Measurements from ENCODE around the gene ZNF236. TPM values are rescaled to one million over a fixed set of nuclear protein-coding genes. Genes with fewer than 3 reads are reported as not detected.

Gene ZNF236
- polyA plus RNA-seq, 2 of the 4 experiments (the other 2 are of a cell fraction) = 2.6 to 7.8 TPM

- WGBS (ENCODE audit: missing lambda C conversion rate) = 94% methylated on average over 10 of the region's 12 CpGs
- no peak overlapping the region for H3K4me2 ChIP-seq
- no peaks in the 10 kb centered on the region for H3K4me1 ChIP-seq
- FAIRE-seq = no peak
- no peak overlapping the region for H3K4me3 ChIP-seq
- TF ChIP-seq CEBPB (IDR thresholded peaks at IDR 0.05) = no peak
- TF ChIP-seq FOXS1 (CRISPR knock-in tag; IDR thresholded peaks at IDR 0.05) = no peak
- TF ChIP-seq PBX3 (IDR thresholded peaks at IDR 0.05) = no peak
- no peak overlapping the region for H3K27ac ChIP-seq
- DNase-seq (ENCODE audit: low read depth in 1 of 2, low spot score in 1 of 2) = no peak
- ChIA-PET POLR2A (no interaction called here), CTCF (no interaction called here)
- H3K9me3 ChIP-seq = no peaks in the 10 kb centered on the region
- no peak for ATAC-seq
Observed at GRCh38 chr18:77007251-77007650, 184.9 kb downstream of the ZNF236 start.

GRCh38 chr18:77008006-77008405 lies 185.6 kb downstream of the ZNF236 start:
- FAIRE-seq (no peak), DNase-seq (ENCODE audit: low read depth in 1 of 2, low spot score in 1 of 2) (no peak), ATAC-seq (no peak)
- Histone ChIP-seq H3K4me2 (no peak overlapping the region), H3K27ac (no peak overlapping the region), H3K4me3 (no peak overlapping the region), H3K9me3 (no peaks in the 10 kb centered on the region), H3K4me1 (no peaks in the 10 kb centered on the region)
- ChIA-PET POLR2A (no interaction called here), CTCF (no interaction called here)
- TF ChIP-seq HDAC2 (IDR thresholded peaks at IDR 0.05) (no peak), TFCP2L1 (CRISPR knock-in tag; IDR thresholded peaks at IDR 0.05) (no peak), BHLHE40 (IDR thresholded peaks at IDR 0.05; ENCODE audit: low read depth, low read length) (no peak), POLR2A (IDR thresholded peaks at IDR 0.05; ENCODE audit: low read length) (no peak), HES2 (IDR thresholded peaks at IDR 0.05) (no peak), BCL3 (IDR thresholded peaks at IDR 0.05) (no peak), HOXA7 (CRISPR knock-in tag; IDR thresholded peaks at IDR 0.05) (no peak)
- 88% methylated on average over 9 of the region's 13 CpGs for WGBS (ENCODE audit: missing lambda C conversion rate)

- DNase-seq (ENCODE audit: low read depth in 1 of 2, low spot score in 1 of 2) (no peak), FAIRE-seq (no peak), ATAC-seq (no peak)
- H3K4me1 ChIP-seq = no peaks in the 10 kb centered on the region
- ChIA-PET CTCF (interaction anchor here (1.9 kb wide), 1 partner anchor 9 kb away, joined by 11 read pairs; no protein-coding TSS in a partner anchor), POLR2A (no interaction called here)
- no peaks in the 10 kb centered on the region for H3K9me3 ChIP-seq
- TF ChIP-seq HEYL (CRISPR knock-in tag; IDR thresholded peaks at IDR 0.05) = no peak
- no peak for TF ChIP-seq CTCF (IDR thresholded peaks at IDR 0.05)
- TF ChIP-seq JUN (IDR thresholded peaks at IDR 0.05) = no peak
- TF ChIP-seq RCOR1 (IDR thresholded peaks at IDR 0.05; ENCODE audit: low read depth, low read length) = no peak
- TF ChIP-seq NR3C1 (IDR thresholded peaks at IDR 0.05) = no peak
- no peak overlapping the region for H3K27ac ChIP-seq
- no peak overlapping the region for H3K4me2 ChIP-seq
- WGBS (ENCODE audit: missing lambda C conversion rate) = 92% methylated on average over 14 of the region's 23 CpGs
- H3K4me3 ChIP-seq = no peak overlapping the region
Observed at GRCh38 chr18:77008576-77009315, 186.4 kb downstream of the ZNF236 start.

- ChIA-PET CTCF (interaction anchor here (1.9 kb wide), 1 partner anchor 10 kb away, joined by 11 read pairs; no protein-coding TSS in a partner anchor), POLR2A (no interaction called here)
- H3K9me3 ChIP-seq = no peaks in the 10 kb centered on the region
- ATAC-seq (no peak), DNase-seq (ENCODE audit: low read depth in 1 of 2, low spot score in 1 of 2) (no peak), FAIRE-seq (no peak)
- no peak overlapping the region for H3K4me2 ChIP-seq
- H3K4me1 ChIP-seq = no peaks in the 10 kb centered on the region
- no peak overlapping the region for H3K27ac ChIP-seq
- H3K4me3 ChIP-seq = no peak overlapping the region
- WGBS (ENCODE audit: missing lambda C conversion rate) = 86% methylated on average over 9 of the region's 19 CpGs
- TF ChIP-seq E2F6 (IDR thresholded peaks at IDR 0.05; ENCODE audit: borderline replicate concordance, low read depth) (no peak), JUNB (IDR thresholded peaks at IDR 0.05) (no peak), BHLHE40 (IDR thresholded peaks at IDR 0.05; ENCODE audit: low read depth, low read length) (no peak), RARB (CRISPR knock-in tag; IDR thresholded peaks at IDR 0.05) (no peak), FOSL2 (IDR thresholded peaks at IDR 0.05) (no peak), FOSL2 (CRISPR knock-in tag; IDR thresholded peaks at IDR 0.05) (no peak), HMGXB4 (CRISPR knock-in tag; IDR thresholded peaks at IDR 0.05; ENCODE audit: borderline replicate concordance) (no peak), NR3C1 (IDR thresholded peaks at IDR 0.05) (no peak), ZSCAN20 (CRISPR knock-in tag; IDR thresholded peaks at IDR 0.05) (no peak), CEBPB (IDR thresholded peaks at IDR 0.05) (no peak), CBX2 (IDR thresholded peaks at IDR 0.05; ENCODE audit: borderline replicate concordance, low read depth) (no peak), RNF2 (IDR thresholded peaks at IDR 0.05; ENCODE audit: borderline replicate concordance, low read depth) (no peak), MAZ (IDR thresholded peaks at IDR 0.05; ENCODE audit: borderline replicate concordance, low read depth, low read length) (no peak), HOXB5 (CRISPR knock-in tag; IDR thresholded peaks at IDR 0.05) (no peak)
Observed at GRCh38 chr18:77009675-77010074, 187.3 kb downstream of the ZNF236 start.

Measured in A549 (cell line).